Transverse colon (tissue), 4 donors: ENCODE data around the gene GCNA.

Source experiments
- EP300 ChIP-seq: sonication (generic); formaldehyde crosslinking; IDR thresholded peaks from one replicate; pipeline ENCODE4 v1.6.1; 2017; ENCODE audit warnings: antibody characterized with exemption, low read depth
- POLR2A ChIP-seq: fragments of 450-650 bp; IDR thresholded peaks from one replicate; pipeline ENCODE4 v1.6.1; 2016; ENCODE audit warnings: antibody characterized with exemption, mild to moderate bottlenecking, moderate library complexity
- POLR2AphosphoS5 ChIP-seq, 3 donors: sonication (generic); formaldehyde crosslinking; IDR thresholded peaks; one replicate each; pipeline ENCODE4 v1.6.1; 2016; ENCODE audit warnings: antibody characterized with exemption in 3 of 3
- TF ChIP-seq, protein P1 (sequence below), 5 experiments: fragments of 200-600 bp in 3 of 5; fragments of 450-650 bp in 2 of 5; sonication (generic) in 3 of 5; IDR thresholded peaks; 1 replicate in 2 of 5; 2 replicates in 3 of 5; pipeline ENCODE4 v1.5.1; 2016 to 2017; ENCODE audit warnings: antibody characterized with exemption in 5 of 5, inconsistent platforms in 3 of 5, mild to moderate bottlenecking in 2 of 5, moderate library complexity in 1 of 5

GRCh38 chrX:71622032-71622575 is 43.9 kb downstream of the GCNA start:
- TF ChIP-seq, protein P1, sequence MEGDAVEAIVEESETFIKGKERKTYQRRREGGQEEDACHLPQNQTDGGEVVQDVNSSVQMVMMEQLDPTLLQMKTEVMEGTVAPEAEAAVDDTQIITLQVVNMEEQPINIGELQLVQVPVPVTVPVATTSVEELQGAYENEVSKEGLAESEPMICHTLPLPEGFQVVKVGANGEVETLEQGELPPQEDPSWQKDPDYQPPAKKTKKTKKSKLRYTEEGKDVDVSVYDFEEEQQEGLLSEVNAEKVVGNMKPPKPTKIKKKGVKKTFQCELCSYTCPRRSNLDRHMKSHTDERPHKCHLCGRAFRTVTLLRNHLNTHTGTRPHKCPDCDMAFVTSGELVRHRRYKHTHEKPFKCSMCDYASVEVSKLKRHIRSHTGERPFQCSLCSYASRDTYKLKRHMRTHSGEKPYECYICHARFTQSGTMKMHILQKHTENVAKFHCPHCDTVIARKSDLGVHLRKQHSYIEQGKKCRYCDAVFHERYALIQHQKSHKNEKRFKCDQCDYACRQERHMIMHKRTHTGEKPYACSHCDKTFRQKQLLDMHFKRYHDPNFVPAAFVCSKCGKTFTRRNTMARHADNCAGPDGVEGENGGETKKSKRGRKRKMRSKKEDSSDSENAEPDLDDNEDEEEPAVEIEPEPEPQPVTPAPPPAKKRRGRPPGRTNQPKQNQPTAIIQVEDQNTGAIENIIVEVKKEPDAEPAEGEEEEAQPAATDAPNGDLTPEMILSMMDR (IDR thresholded peaks at IDR 0.05) = no peak
- TF ChIP-seq POLR2A (no peak), EP300 (no peak), POLR2AphosphoS5 (IDR thresholded peaks at IDR 0.05) (no peak)
